HAP-1 (cell line): ENCODE results near the gene IL34.
"Not testable (repeated sequence)": the region's sequence is repeated elsewhere in the genome, so short reads cannot be mapped to it uniquely, and the experiment has no call there.

Experiments used
- DNase-seq, 2 experiments: peaks; one replicate each; pipeline ENCODE4 v3.0.0-alpha.2; 2016 to 2020; ENCODE audit warnings: low spot score in 2 of 2
- H3K27me3 ChIP-seq: fragments of 250-450 bp; sonication (Bioruptor Pico); 2 replicates; pipeline ENCODE4 v1.5.1; 2020; ENCODE audit warnings: low read depth, mild to moderate bottlenecking, moderate library complexity
- H3K36me3 ChIP-seq: fragments of 250-450 bp; sonication (Bioruptor Pico); replicated peaks from 2 replicates; pipeline ENCODE4 v1.5.1; 2020; ENCODE audit warnings: mild to moderate bottlenecking
- H3K4me1 ChIP-seq: fragments of 250-450 bp; sonication (Bioruptor Pico); 2 replicates; pipeline ENCODE4 v1.5.1; 2020; ENCODE audit warnings: mild to moderate bottlenecking
- H3K4me3 ChIP-seq: fragments of 250-450 bp; sonication (Bioruptor Pico); 2 replicates; pipeline ENCODE4 v1.5.1; 2020; ENCODE audit warnings: mild to moderate bottlenecking, moderate library complexity
- H3K9me3 ChIP-seq: fragments of 250-450 bp; sonication (Bioruptor Pico); 2 replicates; pipeline ENCODE4 v1.5.1; 2020; ENCODE audit warnings: mild to moderate bottlenecking, moderate library complexity
- in situ Hi-C: fragments of 300-500 bp; cut with MboI; formaldehyde crosslinking; loops from 3 replicates; pipeline ENCODE4 v1.14.3; 2020; ENCODE audit warnings: low sequenced_read_pairs, inconsistent platforms, mixed read lengths

The IL34 gene

GRCh38 chr16:70643264-70643663 is 3.1 kb upstream of the IL34 start:
- in situ Hi-C loops, H3K4me1 ChIP-seq, H3K9me3 ChIP-seq, DNase-seq, H3K36me3 ChIP-seq, H3K27me3 ChIP-seq, H3K4me3 ChIP-seq: not testable (repeated sequence)

- H3K36me3 ChIP-seq = no peaks in the 10 kb centered on the region
- in situ Hi-C loops = loop anchor here (5.0 kb wide), 1 partner anchor 68 kb away; no protein-coding TSS in a partner anchor
- H3K9me3 ChIP-seq = no peaks in the 10 kb centered on the region
Measured at GRCh38 chr16:70644763-70645597, 1.4 kb upstream of the IL34 start.

GRCh38 chr16:70647441-70648359 is 1.3 kb downstream of the IL34 start:
- H3K36me3 ChIP-seq = no peaks in the 10 kb centered on the region
- no peaks in the 10 kb centered on the region for H3K27me3 ChIP-seq
- H3K4me3 ChIP-seq = no peak overlapping the region
- no peak for DNase-seq
- H3K9me3 ChIP-seq = no peaks in the 10 kb centered on the region
- in situ Hi-C loops = loop anchor here (5.0 kb wide), 1 partner anchor 70 kb away; no protein-coding TSS in a partner anchor
- H3K4me1 ChIP-seq = no peaks in the 10 kb centered on the region

More at GRCh38 chr16:70644763-70645597, 1.4 kb upstream of the IL34 start:
- H3K4me1 ChIP-seq = no peaks in the 10 kb centered on the region
- DNase-seq = no peak
- no peaks in the 10 kb centered on the region for H3K27me3 ChIP-seq
- no peak overlapping the region for H3K4me3 ChIP-seq

- in situ Hi-C loops = loop anchor here (5.0 kb wide), 1 partner anchor 71 kb away; no protein-coding TSS in a partner anchor
- Histone ChIP-seq H3K4me1 (no peaks in the 10 kb centered on the region), H3K9me3 (no peaks in the 10 kb centered on the region), H3K4me3 (no peak overlapping the region), H3K27me3 (no peaks in the 10 kb centered on the region), H3K36me3 (no peaks in the 10 kb centered on the region)
- no peak for DNase-seq
Measured at GRCh38 chr16:70648606-70649005, 2.2 kb downstream of the IL34 start.

GRCh38 chr16:70649300-70649699 is 2.9 kb downstream of the IL34 start:
- H3K4me1 ChIP-seq = no peaks in the 10 kb centered on the region; the same call in 1 of the 2 replicates
- no peaks in the 10 kb centered on the region for H3K27me3 ChIP-seq
- H3K36me3 ChIP-seq = no peaks in the 10 kb centered on the region
- in situ Hi-C loops = loop anchor here (5.0 kb wide), 1 partner anchor 72 kb away; no protein-coding TSS in a partner anchor
- no peaks in the 10 kb centered on the region for H3K9me3 ChIP-seq
- no peak overlapping the region for H3K4me3 ChIP-seq
- no peak for DNase-seq

- no peaks in the 10 kb centered on the region for H3K36me3 ChIP-seq
- in situ Hi-C loops = loop anchor here (10.0 kb wide), 1 partner anchor 255 kb away; no protein-coding TSS in a partner anchor
- no peaks in the 10 kb centered on the region for H3K27me3 ChIP-seq
- H3K4me1 ChIP-seq = no peaks in the 10 kb centered on the region; the same call in 1 of the 2 replicates
- no peaks in the 10 kb centered on the region for H3K9me3 ChIP-seq
- no peak overlapping the region for H3K4me3 ChIP-seq
- no peak for DNase-seq
Measured at GRCh38 chr16:70650216-70650615, 3.9 kb downstream of the IL34 start.

GRCh38 chr16:70651524-70651923 is 5.2 kb downstream of the IL34 start:
- H3K4me1 ChIP-seq = no peaks in the 10 kb centered on the region; the same call in 1 of the 2 replicates
- no peaks in the 10 kb centered on the region for H3K27me3 ChIP-seq
- no peaks in the 10 kb centered on the region for H3K9me3 ChIP-seq
- H3K4me3 ChIP-seq = no peak overlapping the region
- DNase-seq = no peak
- in situ Hi-C loops = loop anchor here (10.0 kb wide), 1 partner anchor 257 kb away; no protein-coding TSS in a partner anchor
- H3K36me3 ChIP-seq = no peaks in the 10 kb centered on the region

- H3K4me3 ChIP-seq = no peak overlapping the region
- no peaks in the 10 kb centered on the region for H3K27me3 ChIP-seq
- no peaks in the 10 kb centered on the region for H3K36me3 ChIP-seq
- no peaks in the 10 kb centered on the region; the same call in 1 of the 2 replicates for H3K4me1 ChIP-seq
- H3K9me3 ChIP-seq = no peaks in the 10 kb centered on the region
- no peak for DNase-seq
- in situ Hi-C loops = loop anchor here (10.0 kb wide), 1 partner anchor 258 kb away; no protein-coding TSS in a partner anchor
Measured at GRCh38 chr16:70652322-70652721, 6.0 kb downstream of the IL34 start.

- Histone ChIP-seq H3K4me3 (no peak overlapping the region), H3K9me3 (no peaks in the 10 kb centered on the region), H3K27me3 (no peaks in the 10 kb centered on the region), H3K4me1 (no peaks in the 10 kb centered on the region; the same call in 1 of the 2 replicates), H3K36me3 (no peaks in the 10 kb centered on the region)
- in situ Hi-C loops = loop anchor here (10.0 kb wide), 1 partner anchor 259 kb away; no protein-coding TSS in a partner anchor
- no peak for DNase-seq
Measured at GRCh38 chr16:70653406-70653805, 7.0 kb downstream of the IL34 start.

- no peaks in the 10 kb centered on the region; the same call in 1 of the 2 replicates for H3K4me1 ChIP-seq
- H3K4me3 ChIP-seq = no peak overlapping the region
- peak; percentile 70 to 88 for DNase-seq
- H3K36me3 ChIP-seq = no peaks in the 10 kb centered on the region
- H3K9me3 ChIP-seq = no peaks in the 10 kb centered on the region
- in situ Hi-C loops = loop anchor here (10.0 kb wide), 1 partner anchor 259 kb away; no protein-coding TSS in a partner anchor
- H3K27me3 ChIP-seq = no peaks in the 10 kb centered on the region
Measured at GRCh38 chr16:70653809-70654771, 7.7 kb downstream of the IL34 start.

GRCh38 chr16:70656065-70656711 is 9.8 kb downstream of the IL34 start:
- DNase-seq = no peak

GRCh38 chr16:70656712-70657263 is 10.4 kb downstream of the IL34 start:
- in situ Hi-C loops = loop anchor here (10.0 kb wide), 1 partner anchor 262 kb away; no protein-coding TSS in a partner anchor

More at GRCh38 chr16:70656065-70656711, 9.8 kb downstream of the IL34 start:
- in situ Hi-C loops = loop anchor here (10.0 kb wide), 1 partner anchor 261 kb away; no protein-coding TSS in a partner anchor
- no peaks in the 10 kb centered on the region for H3K9me3 ChIP-seq
- H3K4me3 ChIP-seq = no peak overlapping the region
- H3K4me1 ChIP-seq = no peaks in the 10 kb centered on the region; the same call in 1 of the 2 replicates
- no peaks in the 10 kb centered on the region for H3K27me3 ChIP-seq
- H3K36me3 ChIP-seq = no peaks in the 10 kb centered on the region

More at GRCh38 chr16:70656712-70657263, 10.4 kb downstream of the IL34 start:
- Histone ChIP-seq H3K9me3 (no peaks in the 10 kb centered on the region), H3K36me3 (no peaks in the 10 kb centered on the region), H3K4me1 (no peaks in the 10 kb centered on the region; the same call in 1 of the 2 replicates), H3K27me3 (no peaks in the 10 kb centered on the region), H3K4me3 (no peak overlapping the region)
- DNase-seq = no peak
